ENCODE results near the gene INO80B. TPM values are rescaled to one million over a fixed set of nuclear protein-coding genes. Genes with fewer than 3 reads are reported as not detected.
A peak's percentile ranks its signal among the peaks of the same experiment; 100 is the strongest.

The INO80B gene
- polyA plus RNA-seq, 3 donors: 27.8 to 33.3 (median 31.7) TPM

DNA sequence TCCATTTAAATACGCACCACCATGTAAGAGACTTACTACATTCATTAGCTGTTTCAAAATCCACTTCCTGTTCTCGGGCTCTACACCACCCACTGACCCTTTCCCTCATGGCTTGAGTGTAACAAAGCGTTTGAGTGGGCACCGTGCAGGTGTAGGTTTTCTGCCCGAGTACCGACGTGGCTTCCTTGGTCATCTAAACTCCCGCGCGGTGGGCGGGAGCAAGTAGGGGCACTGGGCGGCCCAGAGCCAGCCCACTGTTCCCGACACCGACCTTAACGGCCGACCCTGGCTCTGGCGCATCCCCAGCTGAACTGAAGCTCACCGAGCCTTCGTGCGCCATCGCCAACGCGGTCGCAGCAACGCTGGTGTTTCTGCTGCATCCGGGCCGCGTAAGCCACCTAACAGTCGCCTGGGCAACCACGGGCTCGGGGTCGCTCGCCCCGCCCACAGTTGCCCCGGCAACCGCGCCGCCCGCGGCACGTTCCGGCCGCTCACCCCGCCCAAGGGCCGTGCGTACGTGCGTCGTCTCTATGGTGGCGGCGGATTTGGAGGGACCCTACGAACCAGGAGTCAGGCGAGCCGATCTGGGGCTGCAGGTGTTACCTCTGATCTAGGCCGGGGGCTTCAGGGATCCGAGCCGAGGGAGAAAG, 33.5 kb upstream of the INO80B start, which contains the start of the genes C2orf81 and WDR54:
Gene C2orf81 (minus strand): TSS at position 399 of the 650 bp plus-strand sequence. CDS start 59 bp downstream, at position 340.
Gene WDR54 (plus strand): TSS at position 510 of the 650 bp plus-strand sequence. CDS start 424 bp downstream, outside the sequence.
- peak in 8 of 11 donors; percentile 72 to 85 (median 78) for DNase-seq (ENCODE audit: extremely low read depth in 1 of 11, low read depth in 9 of 11, low spot score in 4 of 11)

DNA sequence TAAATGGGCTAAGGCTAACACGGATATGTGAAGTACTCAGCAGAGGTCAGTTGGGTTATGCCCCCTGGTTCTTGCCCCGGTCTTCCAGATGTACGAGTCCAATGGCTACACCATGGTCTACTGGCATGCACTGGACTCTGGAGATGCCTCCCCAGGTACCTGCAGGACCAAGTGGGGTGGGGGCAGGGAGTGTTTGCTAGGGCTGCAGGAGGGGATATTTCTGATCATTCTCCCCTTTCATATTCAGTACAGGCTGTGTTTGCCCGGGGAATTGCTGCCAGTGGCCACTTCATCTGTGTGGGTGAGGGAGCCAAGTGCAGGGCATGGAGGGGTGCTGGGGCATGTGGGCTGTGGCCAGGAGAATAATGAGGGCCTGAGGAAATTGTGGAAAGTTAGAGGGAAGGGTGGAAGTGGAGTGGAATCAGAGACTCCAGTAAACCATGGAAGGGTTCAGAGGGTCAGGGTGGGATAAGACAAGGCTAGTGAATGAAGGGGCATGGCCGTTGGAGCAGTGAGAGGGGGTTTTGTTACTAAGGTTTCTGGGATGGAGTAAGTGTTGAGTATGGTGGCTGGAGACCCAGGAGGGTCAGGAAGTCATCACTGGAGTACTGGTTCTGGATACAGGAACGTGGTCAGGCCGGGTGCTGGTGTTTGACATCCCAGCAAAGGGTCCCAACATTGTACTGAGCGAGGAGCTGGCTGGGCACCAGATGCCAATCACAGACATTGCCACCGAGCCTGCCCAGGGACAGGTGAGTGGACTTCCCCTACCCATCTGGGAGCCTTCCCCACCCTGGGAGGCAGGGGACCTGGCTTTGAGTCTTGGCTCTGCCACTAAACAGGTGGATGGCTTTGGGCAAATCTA, 31.4 kb upstream of the INO80B start:
- DNase-seq (ENCODE audit: extremely low read depth in 1 of 11, low read depth in 9 of 11, low spot score in 4 of 11): no peak

DNA sequence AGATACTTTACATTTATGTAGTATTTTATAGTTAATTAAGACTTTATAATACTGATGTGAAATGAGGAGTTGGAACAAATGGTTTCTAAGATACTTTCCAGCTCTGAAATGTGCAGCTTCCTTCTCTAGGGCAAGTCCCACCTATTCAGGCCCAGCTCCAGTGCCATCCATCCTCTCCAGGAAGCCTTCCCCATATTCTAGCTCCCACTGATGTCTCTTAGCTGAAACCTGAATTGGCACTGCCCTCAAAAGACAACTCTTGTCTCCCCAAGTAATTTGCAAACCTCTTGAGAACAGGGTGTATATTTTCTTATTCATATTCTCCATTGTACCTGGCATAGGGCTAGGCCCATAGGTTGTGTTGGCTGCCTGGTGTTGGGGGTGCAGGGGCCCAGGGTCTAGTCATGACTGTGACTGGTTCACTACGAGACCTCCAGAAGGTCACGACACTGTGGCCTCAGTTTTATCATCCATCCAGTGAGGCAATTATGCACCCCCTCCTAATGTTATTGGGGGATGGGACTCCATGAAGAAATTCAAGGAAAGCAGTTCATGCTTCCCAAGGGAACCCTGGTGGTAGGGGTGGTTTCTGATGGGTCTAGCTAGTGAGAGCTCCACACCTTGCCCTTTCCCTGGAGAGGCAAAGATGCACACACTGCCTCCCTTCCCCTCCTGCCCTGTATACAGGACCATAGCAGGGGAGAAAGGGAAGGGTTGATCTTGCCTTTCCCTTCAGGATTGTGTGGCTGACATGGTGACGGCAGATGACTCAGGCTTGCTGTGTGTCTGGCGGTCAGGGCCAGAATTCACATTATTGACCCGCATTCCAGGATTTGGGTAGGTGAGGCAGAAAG, 30.5 kb upstream of the INO80B start:
- no peak for DNase-seq (ENCODE audit: extremely low read depth in 1 of 11, low read depth in 9 of 11, low spot score in 4 of 11)

DNA sequence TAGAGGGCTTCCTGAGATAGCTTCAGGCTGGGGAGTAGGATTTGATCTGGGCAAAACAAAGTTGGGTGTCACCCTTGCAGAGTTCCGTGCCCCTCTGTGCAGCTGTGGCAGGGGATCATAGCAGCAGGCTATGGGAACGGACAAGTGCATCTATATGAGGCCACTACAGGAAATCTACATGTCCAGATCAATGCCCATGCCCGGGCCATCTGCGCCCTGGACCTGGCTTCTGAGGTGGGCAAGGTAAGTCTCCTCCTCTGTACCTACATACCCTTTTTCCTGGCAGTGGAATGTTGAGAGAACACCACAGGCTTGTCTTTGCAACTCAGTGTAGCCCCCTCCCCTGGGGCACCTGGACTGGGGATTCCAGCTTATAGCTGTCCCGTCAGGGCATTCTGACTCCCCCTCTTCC, 29.9 kb upstream of the INO80B start:
- no peak for DNase-seq (ENCODE audit: extremely low read depth in 1 of 11, low read depth in 9 of 11, low spot score in 4 of 11)

DNA sequence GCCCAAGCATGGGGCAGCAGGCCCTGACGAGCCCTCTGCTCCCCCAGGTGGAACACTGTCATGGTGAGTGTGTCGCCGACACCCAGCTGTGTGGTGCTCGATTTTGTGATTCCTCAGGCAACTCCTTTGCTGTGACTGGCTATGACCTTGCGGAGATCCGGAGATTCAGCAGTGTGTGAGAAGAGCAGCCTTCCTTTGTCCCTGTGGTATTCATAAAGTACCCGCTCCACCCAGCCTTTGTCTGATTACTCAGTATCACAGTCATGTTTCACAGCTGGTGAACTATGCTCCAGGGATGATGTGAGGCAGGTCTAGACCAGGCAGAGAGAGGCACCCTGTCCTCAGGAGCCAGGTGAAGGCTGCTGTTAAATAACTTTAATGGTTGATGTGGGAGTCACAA, 29.4 kb upstream of the INO80B start:
- no peak for DNase-seq (ENCODE audit: extremely low read depth in 1 of 11, low read depth in 9 of 11, low spot score in 4 of 11)

DNA sequence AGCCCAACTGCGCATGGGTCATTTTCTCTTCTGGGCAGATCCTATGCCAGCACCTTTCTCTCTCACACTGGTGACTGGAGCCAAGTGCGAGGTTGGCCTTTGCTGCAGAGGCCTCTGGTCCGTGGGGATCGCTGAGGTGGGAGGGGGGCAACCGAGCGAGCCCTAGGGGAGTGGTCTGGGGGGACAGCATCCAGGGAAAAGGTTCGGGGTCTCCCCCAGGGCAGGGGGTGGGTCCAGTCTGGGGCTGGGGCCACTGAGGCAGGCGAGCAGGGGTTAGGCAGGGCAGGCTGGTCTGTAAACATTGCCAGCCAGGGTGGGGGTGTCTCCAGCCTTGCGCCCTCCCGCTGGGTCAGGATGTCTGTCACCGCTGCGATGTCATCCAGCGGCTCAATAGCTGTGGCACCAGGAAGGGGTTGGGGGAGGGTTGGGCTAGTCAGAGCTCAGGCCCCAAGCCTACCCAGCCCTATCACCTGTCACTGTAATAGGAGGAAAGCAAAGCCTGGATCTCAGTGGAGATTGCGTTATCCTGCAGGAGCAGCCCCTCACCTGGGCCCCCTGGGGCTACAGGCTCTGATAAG, 28.6 kb upstream of the INO80B start:
- no peak for DNase-seq (ENCODE audit: extremely low read depth in 1 of 11, low read depth in 9 of 11, low spot score in 4 of 11)

DNA sequence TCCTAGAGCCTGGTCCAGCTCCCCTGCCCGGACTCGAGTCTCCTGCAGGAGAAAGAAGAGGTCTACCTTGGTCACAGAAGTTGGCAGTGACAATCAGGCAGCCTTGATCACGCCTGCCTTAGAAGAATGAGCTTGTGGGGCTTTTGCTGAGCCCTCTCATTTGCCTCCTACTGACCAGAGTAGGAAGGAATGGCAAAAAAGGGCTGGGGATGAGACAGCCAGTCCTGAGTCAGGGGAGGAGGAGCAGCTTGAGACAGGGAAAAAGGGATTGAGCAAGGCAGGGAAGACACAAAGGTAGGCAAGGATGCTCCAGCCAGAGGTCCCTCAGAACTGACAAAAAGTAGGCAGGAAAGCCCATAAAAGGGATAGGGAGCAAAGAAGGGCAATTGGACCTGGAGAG, 27.3 kb upstream of the INO80B start:
- DNase-seq (ENCODE audit: extremely low read depth in 1 of 11, low read depth in 9 of 11, low spot score in 4 of 11): no peak

DNA sequence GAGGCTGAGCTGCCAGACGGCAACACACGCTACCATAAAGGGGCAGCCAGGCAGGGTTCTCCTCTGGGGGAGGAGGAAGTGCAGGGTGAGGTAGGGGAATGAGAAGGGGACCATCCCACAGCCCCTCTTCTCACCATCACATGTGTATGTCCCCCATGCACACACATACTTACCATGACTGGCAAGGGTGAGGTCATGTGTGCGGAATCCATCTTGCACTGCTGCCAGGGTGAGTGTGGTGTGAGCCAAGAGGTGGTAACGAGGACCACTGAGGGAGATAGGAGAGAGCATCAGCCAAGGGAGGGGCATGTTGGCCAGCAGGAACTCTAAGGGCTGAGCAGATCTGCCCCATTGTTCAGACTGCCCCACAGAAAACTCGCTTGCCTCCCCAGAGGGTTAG, 26.2 kb upstream of the INO80B start:
- DNase-seq (ENCODE audit: extremely low read depth in 1 of 11, low read depth in 9 of 11, low spot score in 4 of 11): no peak

DNA sequence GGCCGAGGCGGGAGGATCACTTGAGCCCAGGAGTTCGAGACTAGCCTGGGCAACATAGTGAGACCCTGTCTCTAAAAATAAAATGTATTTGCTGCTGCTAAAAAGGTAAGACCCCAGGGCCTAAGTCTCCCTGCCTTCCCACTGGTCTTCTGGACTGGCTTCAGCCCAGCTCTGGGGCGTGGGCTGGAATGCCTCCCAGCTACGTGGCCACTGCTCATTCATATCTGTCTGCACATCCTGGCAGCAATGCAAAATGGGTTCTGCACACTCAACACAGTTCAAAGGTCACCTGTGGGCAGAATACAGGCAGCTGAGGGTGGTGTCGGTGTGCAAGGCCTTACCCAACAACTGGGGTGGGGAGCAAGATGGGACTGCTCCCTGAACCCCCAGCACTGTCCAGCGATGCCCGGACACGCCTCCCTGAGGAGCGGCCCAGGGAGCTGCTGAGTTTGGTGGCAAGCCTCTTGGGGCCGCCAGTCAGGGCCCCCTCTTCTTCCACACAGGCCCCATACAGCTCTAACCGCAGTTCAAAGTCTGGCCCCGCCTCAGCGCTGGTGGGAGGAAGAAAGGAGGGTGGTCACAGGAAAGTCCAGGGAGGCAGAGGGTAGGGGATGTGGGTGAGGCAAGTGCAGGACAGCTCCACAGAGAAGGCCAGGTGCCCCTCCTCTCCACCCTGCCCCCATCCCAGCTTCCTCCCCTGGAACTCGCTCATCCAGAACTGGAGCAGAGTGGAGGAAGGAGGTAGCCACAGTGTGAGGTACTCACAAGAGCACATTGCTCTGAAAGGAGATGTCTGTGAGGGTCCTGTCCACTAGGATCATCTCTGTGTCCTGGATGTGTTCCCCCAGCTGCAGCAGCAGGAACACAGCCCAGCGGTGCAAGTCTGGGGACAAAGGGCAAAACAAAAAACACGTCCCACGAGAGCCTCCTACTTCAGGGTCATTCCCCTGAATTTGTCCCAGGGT, 25.1 kb upstream of the INO80B start:
- peak in 1 of 11 donors; percentile 25 for DNase-seq (ENCODE audit: extremely low read depth in 1 of 11, low read depth in 9 of 11, low spot score in 4 of 11)

DNA sequence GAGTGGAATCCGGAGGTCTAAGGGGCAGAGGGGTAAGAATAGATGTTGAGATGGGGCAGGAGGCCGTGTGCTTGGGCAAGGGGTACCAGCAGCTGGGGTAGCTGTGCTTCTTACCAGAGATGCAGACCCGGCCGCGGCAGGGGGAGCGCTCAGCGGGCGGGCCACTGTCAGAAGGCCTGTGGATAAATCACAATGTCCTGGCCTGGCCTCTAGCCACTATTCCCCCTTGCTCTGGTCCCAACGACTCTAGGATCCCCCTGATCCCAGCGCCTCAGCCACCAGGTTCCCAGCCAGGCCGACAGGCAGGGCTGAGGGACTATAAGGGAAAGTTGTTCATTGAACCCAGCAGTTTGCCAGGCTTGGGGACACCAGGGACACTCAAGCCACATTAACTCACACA, 24.4 kb upstream of the INO80B start:
- no peak for DNase-seq (ENCODE audit: extremely low read depth in 1 of 11, low read depth in 9 of 11, low spot score in 4 of 11)

DNA sequence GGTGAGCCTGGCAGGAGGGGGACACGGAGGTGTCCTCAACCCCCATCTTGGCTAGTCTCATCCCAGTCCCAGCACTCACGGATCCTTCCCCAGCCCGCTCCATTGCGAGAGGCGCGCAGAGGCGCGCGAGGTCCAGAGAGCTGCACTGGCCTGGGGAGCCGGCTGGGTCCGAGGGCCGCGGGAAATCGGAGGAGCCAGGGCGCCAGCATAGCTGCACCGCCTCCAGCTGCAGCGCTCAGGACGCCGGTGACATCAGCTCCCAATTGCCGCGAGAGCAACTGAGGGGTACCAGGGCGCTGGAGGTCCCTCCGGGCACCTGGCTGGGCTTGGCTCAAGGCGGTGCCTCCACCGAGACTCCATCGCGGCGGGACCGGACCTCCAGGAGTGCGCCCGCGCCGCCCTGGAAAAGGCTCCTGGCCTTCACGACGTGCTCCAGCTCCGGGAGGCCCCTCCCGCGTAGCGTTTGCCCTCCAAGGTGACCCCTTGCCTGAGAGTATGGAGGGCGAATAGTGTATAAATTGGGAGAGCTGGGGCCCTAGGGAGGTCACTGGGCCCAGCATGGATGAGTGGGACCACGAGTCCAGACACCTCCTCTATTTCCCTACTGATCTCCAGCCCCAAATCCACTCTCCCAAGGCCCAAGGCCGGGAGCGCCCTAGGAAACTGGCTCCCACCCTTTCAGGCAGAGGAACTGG, 18.6 kb upstream of the INO80B start:
- DNase-seq (ENCODE audit: extremely low read depth in 1 of 11, low read depth in 9 of 11, low spot score in 4 of 11): no peak

DNA sequence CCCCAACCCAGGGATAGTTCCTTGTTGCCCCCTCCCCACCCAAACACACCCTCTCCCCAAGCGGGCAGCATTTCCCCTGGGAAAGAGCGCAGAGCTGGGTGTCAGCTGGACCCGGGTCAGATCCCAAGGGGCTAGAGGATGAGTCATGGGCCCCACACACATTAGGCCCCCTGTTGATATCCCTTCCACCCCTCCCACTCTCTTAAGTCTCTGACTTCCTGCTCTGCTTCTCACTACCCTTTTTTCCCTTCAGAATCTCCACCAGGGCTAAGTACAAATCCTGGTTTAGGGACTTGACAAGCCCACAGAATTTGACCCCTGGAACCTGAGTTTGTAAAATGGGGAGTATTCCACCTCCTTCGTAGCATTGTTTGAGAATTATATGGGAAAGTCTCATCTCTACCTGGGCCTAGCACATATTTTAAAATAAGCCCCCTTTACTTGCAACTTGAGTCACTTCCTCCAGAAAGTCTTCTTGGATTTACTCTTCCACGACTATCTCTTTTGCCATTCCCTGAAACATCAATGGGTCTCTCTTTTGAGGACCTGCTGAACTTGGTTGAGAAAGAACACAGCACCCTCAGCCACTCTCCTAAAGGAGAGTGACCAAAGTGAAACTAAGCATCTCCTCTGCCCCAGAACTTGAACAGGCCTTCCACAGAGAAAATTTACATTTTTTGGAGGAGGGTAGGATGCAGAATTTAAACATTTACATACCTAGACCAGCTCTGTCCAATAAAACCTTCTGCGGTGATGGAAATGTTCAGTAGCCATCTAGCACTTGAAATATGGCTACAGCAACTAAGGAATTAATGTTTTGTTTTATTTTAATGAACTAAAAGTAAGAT, 17.8 kb upstream of the INO80B start:
- DNase-seq (ENCODE audit: extremely low read depth in 1 of 11, low read depth in 9 of 11, low spot score in 4 of 11): no peak

DNA sequence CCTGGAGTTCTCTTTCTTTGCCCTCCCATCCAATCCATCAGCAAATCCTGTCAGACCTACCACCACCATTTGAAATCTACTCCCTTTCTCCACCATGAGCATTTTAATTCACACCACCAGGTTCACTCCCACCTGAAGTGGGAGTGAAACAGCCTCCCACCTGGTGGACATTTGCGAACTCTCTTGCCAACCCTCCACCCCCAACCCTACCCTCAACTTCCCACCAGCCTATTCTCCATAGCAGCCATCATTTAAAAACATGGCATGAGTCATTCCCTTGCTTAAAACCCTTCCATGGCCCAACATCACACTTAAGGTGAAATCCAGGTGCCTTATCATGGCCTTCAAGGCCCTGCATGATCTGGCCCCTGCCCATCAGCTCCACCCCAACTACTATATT, 16.6 kb upstream of the INO80B start:
- no peak for DNase-seq (ENCODE audit: extremely low read depth in 1 of 11, low read depth in 9 of 11, low spot score in 4 of 11)

DNA sequence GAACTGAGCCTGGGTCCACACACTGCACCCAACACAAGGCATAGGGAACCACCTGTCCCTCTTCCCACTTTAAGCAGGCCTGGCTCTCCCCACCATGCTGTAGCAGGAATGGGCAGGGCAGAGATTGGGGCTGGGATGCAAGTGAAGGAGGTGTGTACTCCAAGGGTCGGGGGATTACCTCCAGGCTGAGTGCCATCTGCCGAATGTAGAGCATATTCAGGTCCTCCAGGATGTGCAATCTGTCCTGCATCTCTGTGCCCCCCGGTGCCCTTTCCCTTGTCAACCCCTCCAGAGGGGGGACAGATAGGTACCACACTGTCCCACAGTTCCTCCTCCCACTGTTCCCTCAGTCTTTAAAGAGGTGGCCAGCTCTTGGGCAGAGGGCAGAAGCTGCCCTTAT, 15.5 kb upstream of the INO80B start:
- DNase-seq (ENCODE audit: extremely low read depth in 1 of 11, low read depth in 9 of 11, low spot score in 4 of 11): no peak

DNA sequence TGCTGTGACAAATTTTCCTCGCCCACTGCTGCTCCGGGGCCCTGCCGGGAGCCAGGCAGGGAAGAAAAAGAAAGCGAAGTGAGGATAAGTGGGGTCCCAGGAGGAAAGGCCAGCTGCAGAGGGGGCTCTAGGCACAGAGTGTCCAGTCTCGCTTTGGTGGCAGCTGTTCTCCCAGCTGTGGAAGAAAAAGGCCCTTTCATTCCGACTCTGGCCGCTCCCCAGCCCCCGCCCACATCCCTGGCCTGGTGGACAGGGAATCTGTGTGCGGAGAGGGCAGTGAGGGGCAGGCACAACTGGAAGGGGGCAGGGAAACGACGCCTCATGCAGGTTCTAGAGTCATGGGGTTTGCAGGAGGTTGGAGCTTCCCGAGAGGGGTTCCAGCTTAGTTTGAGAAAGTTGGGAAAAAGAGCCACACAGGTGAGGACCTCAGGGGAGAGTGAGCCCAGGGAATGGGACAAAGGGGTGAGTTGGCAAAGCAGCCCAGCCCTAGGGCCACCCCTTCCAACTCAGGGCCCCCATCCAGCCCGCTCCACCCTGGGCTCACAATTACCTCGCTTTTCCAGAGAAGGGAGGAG, 15.0 kb upstream of the INO80B start:
- peak in 3 of 11 donors; percentile 49 to 62 (median 60) for DNase-seq (ENCODE audit: extremely low read depth in 1 of 11, low read depth in 9 of 11, low spot score in 4 of 11)

All from renal cortex interstitium (tissue), 11 donors.